ENCODE measurements around the gene BTBD1.

BTBD1 gene

DNA sequence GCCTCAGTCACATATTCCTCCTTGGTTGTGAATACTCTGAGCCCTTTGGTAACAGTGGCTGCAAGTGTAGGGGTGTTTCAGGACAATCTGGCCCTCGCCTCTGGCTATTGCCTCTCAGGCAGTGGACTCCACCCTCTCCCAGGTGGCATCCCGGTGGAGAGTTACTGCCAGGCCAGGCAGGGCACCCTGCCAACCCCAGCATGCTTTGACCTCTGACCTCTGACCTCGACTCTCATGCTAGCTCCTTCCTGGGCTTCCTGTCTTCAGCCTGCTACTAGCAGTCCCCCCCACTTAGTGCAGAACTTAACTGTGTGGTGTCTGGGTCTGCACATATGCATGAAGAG, 45.9 kb upstream of the BTBD1 start:
- ChIA-PET POLR2A (no interaction called here), CTCF (interaction anchor here (1.1 to 1.9 kb wide), 2 partner anchors 69 to 102 kb away, joined by 3 to 9 read pairs; partner anchors contain the start of gene C15orf40)
- TF ChIP-seq, protein P1, sequence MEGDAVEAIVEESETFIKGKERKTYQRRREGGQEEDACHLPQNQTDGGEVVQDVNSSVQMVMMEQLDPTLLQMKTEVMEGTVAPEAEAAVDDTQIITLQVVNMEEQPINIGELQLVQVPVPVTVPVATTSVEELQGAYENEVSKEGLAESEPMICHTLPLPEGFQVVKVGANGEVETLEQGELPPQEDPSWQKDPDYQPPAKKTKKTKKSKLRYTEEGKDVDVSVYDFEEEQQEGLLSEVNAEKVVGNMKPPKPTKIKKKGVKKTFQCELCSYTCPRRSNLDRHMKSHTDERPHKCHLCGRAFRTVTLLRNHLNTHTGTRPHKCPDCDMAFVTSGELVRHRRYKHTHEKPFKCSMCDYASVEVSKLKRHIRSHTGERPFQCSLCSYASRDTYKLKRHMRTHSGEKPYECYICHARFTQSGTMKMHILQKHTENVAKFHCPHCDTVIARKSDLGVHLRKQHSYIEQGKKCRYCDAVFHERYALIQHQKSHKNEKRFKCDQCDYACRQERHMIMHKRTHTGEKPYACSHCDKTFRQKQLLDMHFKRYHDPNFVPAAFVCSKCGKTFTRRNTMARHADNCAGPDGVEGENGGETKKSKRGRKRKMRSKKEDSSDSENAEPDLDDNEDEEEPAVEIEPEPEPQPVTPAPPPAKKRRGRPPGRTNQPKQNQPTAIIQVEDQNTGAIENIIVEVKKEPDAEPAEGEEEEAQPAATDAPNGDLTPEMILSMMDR (IDR thresholded peaks at IDR 0.05; ENCODE audit: insufficient read depth, low read length, missing control alignments): no peak
- no peak overlapping the region for H3K4me3 ChIP-seq (ENCODE audit: low read depth, low read length)
- no peak for DNase-seq (ENCODE audit: low read depth, low spot score)

DNA sequence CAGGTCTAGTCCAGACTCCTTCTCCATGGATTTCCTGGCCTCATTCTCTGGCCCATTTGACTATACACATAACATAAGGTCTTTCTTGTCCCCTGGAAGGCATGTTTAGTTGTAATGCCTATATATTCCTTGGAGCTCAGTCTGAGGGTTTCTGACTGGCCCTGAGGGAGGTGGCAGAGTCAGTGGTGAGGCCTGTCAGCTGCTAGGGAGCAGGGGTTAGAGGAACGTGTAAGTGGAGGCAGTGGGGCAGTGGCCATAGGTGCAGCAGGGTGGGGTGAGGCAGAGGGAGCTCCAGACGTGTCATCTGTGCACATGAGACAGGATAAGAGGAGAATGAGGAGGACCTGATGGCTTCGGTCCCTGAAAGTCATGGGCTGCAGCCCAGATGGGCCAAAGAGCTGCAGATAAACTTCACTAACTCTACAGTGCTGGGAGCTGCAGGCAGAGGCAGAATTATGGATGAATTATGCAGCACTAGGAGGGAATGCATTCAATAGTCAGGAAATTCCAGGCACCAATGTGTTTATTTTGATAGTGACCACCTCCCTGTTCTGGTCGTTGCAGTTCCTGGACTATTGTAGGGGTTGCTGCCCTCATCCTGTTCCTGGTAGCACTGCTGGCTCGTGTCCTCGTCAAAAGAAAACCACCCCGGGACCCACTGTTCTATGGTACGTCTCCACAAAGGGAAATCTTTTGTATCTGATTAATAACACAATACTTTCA, 45.3 kb upstream of the BTBD1 start:
- POLR2A ChIA-PET: no interaction called here
- DNase-seq (ENCODE audit: low read depth, low spot score): peak; percentile 17
- no peak overlapping the region for H3K4me3 ChIP-seq (ENCODE audit: low read depth, low read length)
- CTCF ChIA-PET: interaction anchor here (1.1 to 1.9 kb wide), 2 partner anchors 68 to 102 kb away, joined by 3 to 9 read pairs; partner anchors contain the start of gene C15orf40
- TF ChIP-seq, protein P1 (IDR thresholded peaks at IDR 0.05; ENCODE audit: insufficient read depth, low read length, missing control alignments): peak; percentile 18

DNA sequence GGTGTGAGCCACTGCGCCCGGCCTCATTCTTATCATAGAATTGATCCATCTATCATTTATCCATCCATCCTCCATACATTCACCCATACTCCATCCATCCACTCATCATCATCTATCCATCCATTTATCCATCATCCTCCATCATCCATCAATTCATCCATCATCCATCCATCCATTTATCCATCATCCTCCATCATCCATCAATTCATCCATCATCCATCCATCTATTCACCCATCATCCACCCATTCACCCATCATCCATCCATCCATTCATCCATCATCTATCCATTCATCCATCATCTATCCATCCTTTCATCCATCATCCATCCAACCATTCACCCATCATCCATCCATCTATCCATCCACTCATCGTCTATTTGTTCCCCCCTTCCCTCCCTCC, 44.1 kb upstream of the BTBD1 start:
- TF ChIP-seq, protein P1 (IDR thresholded peaks at IDR 0.05; ENCODE audit: insufficient read depth, low read length, missing control alignments): no peak
- no peak overlapping the region for H3K4me3 ChIP-seq (ENCODE audit: low read depth, low read length)
- DNase-seq (ENCODE audit: low read depth, low spot score): no peak
- ChIA-PET CTCF (no interaction called here), POLR2A (no interaction called here)

DNA sequence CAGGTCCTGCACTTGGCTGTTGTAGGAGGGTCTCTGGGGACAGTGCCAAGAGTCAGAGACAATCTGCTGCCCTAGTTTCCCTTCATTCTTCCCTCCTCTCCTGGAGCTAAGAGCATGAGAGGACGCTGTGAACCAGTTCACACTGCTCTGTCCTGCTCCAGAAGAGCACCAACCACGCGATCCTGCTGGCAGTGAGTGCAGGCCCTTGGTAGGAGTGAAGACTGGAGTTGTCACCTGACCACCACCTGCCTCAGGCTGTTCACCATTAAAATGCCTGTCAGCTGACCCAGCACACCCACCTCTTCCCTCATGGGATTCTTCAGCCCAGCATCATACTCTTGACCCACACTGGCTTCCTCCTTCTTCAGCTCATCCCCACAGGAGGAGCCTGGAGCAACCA, 43.3 kb upstream of the BTBD1 start:
- DNase-seq (ENCODE audit: low read depth, low spot score): no peak
- POLR2A ChIA-PET: no interaction called here
- H3K4me3 ChIP-seq (ENCODE audit: low read depth, low read length): no peak overlapping the region
- CTCF ChIA-PET: no interaction called here
- TF ChIP-seq, protein P1 (IDR thresholded peaks at IDR 0.05; ENCODE audit: insufficient read depth, low read length, missing control alignments): no peak

DNA sequence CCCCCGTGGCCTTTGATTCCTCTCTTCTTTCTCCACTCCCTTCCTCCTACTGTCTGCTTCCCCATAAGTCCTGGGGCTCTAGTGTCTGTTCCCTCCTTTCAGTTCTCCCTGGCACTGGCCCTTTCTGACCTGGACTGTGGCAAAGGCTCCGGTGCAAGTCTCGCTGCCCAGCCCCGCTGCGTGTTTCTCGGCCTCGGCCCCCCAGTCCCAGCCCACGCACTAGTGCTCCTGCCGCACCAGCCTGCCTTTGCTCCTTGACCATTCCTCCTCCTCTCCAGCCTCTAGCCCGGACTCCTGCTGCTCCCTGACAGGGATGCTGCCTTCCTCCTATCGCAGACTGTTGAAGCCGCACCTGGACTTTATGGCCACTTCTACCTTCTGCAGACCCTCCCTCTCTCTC, 42.5 kb upstream of the BTBD1 start:
- POLR2A ChIA-PET: no interaction called here
- DNase-seq (ENCODE audit: low read depth, low spot score): no peak
- TF ChIP-seq, protein P1 (IDR thresholded peaks at IDR 0.05; ENCODE audit: insufficient read depth, low read length, missing control alignments): no peak
- CTCF ChIA-PET: interaction anchor here (1.5 kb wide), 1 partner anchor 98 kb away, joined by 4 read pairs; the partner anchor contains the start of gene C15orf40
- H3K4me3 ChIP-seq (ENCODE audit: low read depth, low read length): no peak overlapping the region

DNA sequence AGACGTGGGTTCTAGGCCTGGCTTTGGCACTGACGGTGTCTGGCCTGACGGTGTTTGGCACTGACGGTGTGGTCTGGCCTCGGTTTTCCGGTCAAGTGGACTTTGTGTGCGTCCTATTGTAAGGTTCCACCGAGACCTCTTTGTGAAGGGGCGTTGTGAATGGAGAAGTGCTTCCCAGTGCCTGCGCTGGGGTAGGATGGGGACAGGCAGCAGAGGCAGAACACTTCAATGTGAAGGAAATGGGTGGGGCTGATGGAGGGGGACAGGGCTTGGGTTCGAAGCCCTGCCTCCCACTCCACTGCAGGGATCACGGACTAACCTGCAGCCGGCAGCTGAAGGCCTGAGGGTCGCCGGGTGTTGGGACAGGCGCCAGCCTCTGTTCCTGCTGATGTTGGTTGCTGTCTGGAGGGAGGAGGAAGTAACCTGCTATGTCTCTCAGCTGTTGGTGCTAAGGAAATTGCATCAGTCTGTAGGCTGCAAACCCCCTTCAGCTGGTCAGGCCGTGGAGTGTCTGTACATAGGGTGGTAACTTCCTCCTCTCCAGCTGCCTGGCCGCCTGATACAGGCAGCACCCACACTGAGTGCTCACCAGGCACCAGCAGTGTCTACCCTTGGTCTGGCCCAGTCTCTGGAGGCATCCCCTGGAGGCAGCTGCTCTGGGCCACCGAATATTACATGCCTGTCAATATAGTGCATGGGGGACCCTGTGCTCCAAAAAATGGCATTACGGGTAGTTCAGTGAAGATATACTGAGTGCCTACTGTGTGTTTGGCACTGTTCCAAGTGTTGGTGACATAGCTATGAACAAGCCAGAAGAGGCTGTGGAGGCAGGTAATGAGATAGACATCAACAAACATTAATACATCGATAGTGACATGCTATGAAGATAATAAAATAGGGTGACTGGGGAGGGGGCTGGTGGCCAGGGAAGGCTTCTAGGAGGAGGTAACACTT, 41.5 kb upstream of the BTBD1 start:
- no peak for DNase-seq (ENCODE audit: low read depth, low spot score)
- H3K4me3 ChIP-seq (ENCODE audit: low read depth, low read length): peak overlapping the region; percentile 30
- ChIA-PET POLR2A (interaction anchor here (1.0 kb wide), 1 partner anchor 42 kb away, joined by 3 read pairs; the partner anchor contains the start of gene BTBD1), CTCF (interaction anchor here (1.5 kb wide), 1 partner anchor 97 kb away, joined by 4 read pairs; the partner anchor contains the start of gene C15orf40)
- TF ChIP-seq, protein P1 (IDR thresholded peaks at IDR 0.05; ENCODE audit: insufficient read depth, low read length, missing control alignments): no peak

Measured in AG04449 (cell line).